ENCODE results near the gene LY6G6C. TPM values are rescaled to one million over a fixed set of nuclear protein-coding genes. Genes with fewer than 3 reads are reported as not detected.
A peak's percentile ranks its signal among the peaks of the same experiment; 100 is the strongest.

LY6G6C gene
- total RNA-seq, 1 donor from 2014 or later, result 0.66 TPM

GRCh38 chr6:31700740-31701401 lies 20.7 kb downstream of the LY6G6C start:
- peaks cover 18% of the 10 kb centered on the region for H3K4me1 ChIP-seq (ENCODE audit: insufficient read depth, low read length)
- Mint-ChIP-seq H3K27ac (ENCODE audit: unreplicated experiment) (peak overlapping the region; percentile 41), H3K36me3 (ENCODE audit: low read depth, unreplicated experiment) (peaks cover 4% of the 10 kb centered on the region), H3K4me3 (ENCODE audit: unreplicated experiment) (peak overlapping the region; percentile 99), H3K4me1 (ENCODE audit: low read depth, unreplicated experiment) (peaks cover 17% of the 10 kb centered on the region), H3K9me3 (ENCODE audit: unreplicated experiment) (no peaks in the 10 kb centered on the region), H3K27me3 (ENCODE audit: low read depth, unreplicated experiment) (no peaks in the 10 kb centered on the region)
- H3K9me3 ChIP-seq (ENCODE audit: insufficient read depth, low read depth, low read length), result no peaks in the 10 kb centered on the region
- H3K36me3 ChIP-seq (ENCODE audit: insufficient read depth, low read length), result peaks cover 8% of the 10 kb centered on the region
- TF ChIP-seq CTCF (IDR thresholded peaks at IDR 0.05; ENCODE audit: insufficient read depth, low read depth, low read length) (no peak), EZH2 (IDR thresholded peaks at IDR 0.05; ENCODE audit: insufficient read depth, low read length) (no peak)
- peaks cover 37% of the 10 kb centered on the region for H4K20me1 ChIP-seq (ENCODE audit: insufficient read depth, low read length)
- no peaks in the 10 kb centered on the region for H3K27me3 ChIP-seq (ENCODE audit: insufficient read depth, low read length)
- DNase-seq (ENCODE audit: low read depth), result no peak
- H3K9ac ChIP-seq (ENCODE audit: low read length), result peak overlapping the region; percentile 89
- peak overlapping the region; percentile 92 for H3K4me2 ChIP-seq (ENCODE audit: low read length)
- H2AFZ ChIP-seq (ENCODE audit: low read depth, low read length), result no peak overlapping the region
- no peak for FAIRE-seq
- no peak overlapping the region for H3K27ac ChIP-seq (ENCODE audit: low read depth, low read length)
- H3K4me3 ChIP-seq (ENCODE audit: insufficient read depth, low read depth, low read length), result no peak overlapping the region
- peaks cover 38% of the 10 kb centered on the region for H3K79me2 ChIP-seq (ENCODE audit: insufficient read depth, low read length)

- Histone ChIP-seq H3K36me3 (ENCODE audit: insufficient read depth, low read length) (peaks cover 15% of the 10 kb centered on the region), H2AFZ (ENCODE audit: low read depth, low read length) (no peak overlapping the region), H4K20me1 (ENCODE audit: insufficient read depth, low read length) (peaks cover 37% of the 10 kb centered on the region), H3K79me2 (ENCODE audit: insufficient read depth, low read length) (peaks cover 34% of the 10 kb centered on the region), H3K4me2 (ENCODE audit: low read length) (no peak overlapping the region), H3K9ac (ENCODE audit: low read length) (peak overlapping the region; percentile 34), H3K27me3 (ENCODE audit: insufficient read depth, low read length) (no peaks in the 10 kb centered on the region), H3K27ac (ENCODE audit: low read depth, low read length) (no peak overlapping the region), H3K4me1 (ENCODE audit: insufficient read depth, low read length) (peaks cover 12% of the 10 kb centered on the region), H3K4me3 (ENCODE audit: insufficient read depth, low read depth, low read length) (no peak overlapping the region), H3K9me3 (ENCODE audit: insufficient read depth, low read depth, low read length) (no peaks in the 10 kb centered on the region)
- Mint-ChIP-seq H3K27ac (ENCODE audit: unreplicated experiment) (no peak overlapping the region), H3K9me3 (ENCODE audit: unreplicated experiment) (no peaks in the 10 kb centered on the region), H3K4me3 (ENCODE audit: unreplicated experiment) (peak overlapping the region; percentile 34), H3K4me1 (ENCODE audit: low read depth, unreplicated experiment) (peaks cover 15% of the 10 kb centered on the region), H3K36me3 (ENCODE audit: low read depth, unreplicated experiment) (peaks cover 6% of the 10 kb centered on the region), H3K27me3 (ENCODE audit: low read depth, unreplicated experiment) (no peaks in the 10 kb centered on the region)
- DNase-seq (ENCODE audit: low read depth) (no peak), FAIRE-seq (no peak)
- TF ChIP-seq CTCF (IDR thresholded peaks at IDR 0.05; ENCODE audit: insufficient read depth, low read depth, low read length) (no peak), EZH2 (IDR thresholded peaks at IDR 0.05; ENCODE audit: insufficient read depth, low read length) (no peak)
Observed at GRCh38 chr6:31697555-31697954, 24.0 kb downstream of the LY6G6C start.

- peaks cover 25% of the 10 kb centered on the region for H3K36me3 ChIP-seq (ENCODE audit: insufficient read depth, low read length)
Observed at GRCh38 chr6:31693535-31693934, 28.0 kb downstream of the LY6G6C start.

More at GRCh38 chr6:31693535-31693934, 28.0 kb downstream of the LY6G6C start:
- FAIRE-seq, result no peak
- H3K4me2 ChIP-seq (ENCODE audit: low read length), result no peak overlapping the region
- peaks cover 3% of the 10 kb centered on the region for H3K79me2 ChIP-seq (ENCODE audit: insufficient read depth, low read length)
- H3K4me1 ChIP-seq (ENCODE audit: insufficient read depth, low read length), result peaks cover 5% of the 10 kb centered on the region
- no peak overlapping the region for H3K4me3 ChIP-seq (ENCODE audit: insufficient read depth, low read depth, low read length)
- Mint-ChIP-seq H3K27me3 (ENCODE audit: low read depth, unreplicated experiment) (no peaks in the 10 kb centered on the region), H3K9me3 (ENCODE audit: unreplicated experiment) (no peaks in the 10 kb centered on the region), H3K4me3 (ENCODE audit: unreplicated experiment) (no peak overlapping the region), H3K27ac (ENCODE audit: unreplicated experiment) (no peak overlapping the region), H3K36me3 (ENCODE audit: low read depth, unreplicated experiment) (peaks cover 8% of the 10 kb centered on the region), H3K4me1 (ENCODE audit: low read depth, unreplicated experiment) (peaks cover 16% of the 10 kb centered on the region)
- no peaks in the 10 kb centered on the region for H3K9me3 ChIP-seq (ENCODE audit: insufficient read depth, low read depth, low read length)
- peaks cover 16% of the 10 kb centered on the region for H4K20me1 ChIP-seq (ENCODE audit: insufficient read depth, low read length)
- no peaks in the 10 kb centered on the region for H3K27me3 ChIP-seq (ENCODE audit: insufficient read depth, low read length)
- H2AFZ ChIP-seq (ENCODE audit: low read depth, low read length), result no peak overlapping the region
- H3K27ac ChIP-seq (ENCODE audit: low read depth, low read length), result no peak overlapping the region
- DNase-seq (ENCODE audit: low read depth), result no peak
- no peak for TF ChIP-seq CTCF (IDR thresholded peaks at IDR 0.05; ENCODE audit: insufficient read depth, low read depth, low read length)
- TF ChIP-seq EZH2 (IDR thresholded peaks at IDR 0.05; ENCODE audit: insufficient read depth, low read length), result no peak
- H3K9ac ChIP-seq (ENCODE audit: low read length), result no peak overlapping the region

Data from astrocyte (in vitro differentiated cells and primary cell).